Heart right ventricle (tissue), 16 donors: ENCODE measurements around the gene NR5A2. TPM values are rescaled to one million over a fixed set of nuclear protein-coding genes. Genes with fewer than 3 reads are reported as not detected.

Experiments used
- ATAC-seq, 8 donors: fragments of 200-7000 bp; cut with Tn5 transposase; one replicate each; pipeline ENCODE4 v1.9.1; 2020; ENCODE audit warnings: mild to moderate bottlenecking in 8 of 8, moderate library complexity in 8 of 8, moderate number of reproducible peaks in 1 of 8
- DNase-seq, 2 donors: peaks; one replicate each; pipeline ENCODE4 v3.0.0-alpha.2; 2020
- H3K27ac ChIP-seq, 10 donors: fragments of 200-600 bp; sonication (generic) in 2 of 10; one replicate each; pipeline versions ENCODE4 v1.5.0 to v1.8.0; 2020 to 2022; ENCODE audit warnings: mild to moderate bottlenecking in 3 of 10
- H3K27me3 ChIP-seq, 7 donors: fragments of 200-600 bp; one replicate each; pipeline ENCODE4 v1.8.0; 2021 to 2022; ENCODE audit warnings: mild to moderate bottlenecking in 2 of 7
- H3K36me3 ChIP-seq, 9 donors: fragments of 200-600 bp; sonication (generic) in 1 of 9; one replicate each; pipeline versions ENCODE4 v1.5.0 to v1.8.0; 2020 to 2022; ENCODE audit warnings: mild to moderate bottlenecking in 2 of 9
- H3K4me1 ChIP-seq, 9 donors: fragments of 200-600 bp; sonication (generic) in 1 of 9; one replicate each; pipeline versions ENCODE4 v1.5.0 to v1.8.0; 2020 to 2022; ENCODE audit warnings: mild to moderate bottlenecking in 4 of 9
- H3K4me3 ChIP-seq, 10 donors: fragments of 200-600 bp; sonication (generic) in 2 of 10; one replicate each; pipeline versions ENCODE4 v1.5.0 to v1.8.0; 2020 to 2022; ENCODE audit warnings: mild to moderate bottlenecking in 7 of 10, moderate library complexity in 2 of 10
- H3K9me3 ChIP-seq, 11 donors: fragments of 200-600 bp in 10 of 11; sonication (generic) in 2 of 11; one replicate each; pipeline versions ENCODE4 v1.5.0 to v1.8.0; 2013 to 2022; ENCODE audit warnings: mild to moderate bottlenecking in 2 of 11, control low read depth in 1 of 11, moderate library complexity in 1 of 11
- WGBS, 2 donors: extraction: QIAGEN DNeasy Blood & Tissue Kit; methylation state at CpG; one replicate each; pipeline ENCODE4 v1.1.7; 2013; ENCODE audit warnings: inconsistent platforms in 1 of 2; 5-methylcytosine and 5-hydroxymethylcytosine counted together
- intact Hi-C, 10 donors: fragments of 100-400 bp; cut with DNase I; formaldehyde crosslinking; loops; one replicate each; pipeline versions ENCODE4 v1.11.1 to v1.14.2; 2022
- polyA plus RNA-seq, 2 donors: library from polyadenylated mRNA; stranded (reverse); fragments of 200-250 nt; gene quantifications; one replicate each; pipeline ENCODE4 v1.2.3, GENCODE V29; 2013
- total RNA-seq, 10 donors: library from RNA; stranded (reverse); fragmentation: NEBNext Ultra II Directional in 3 of 10; extraction: Animal tissue kit (Norgen Biotek cat#: 25700) in 3 of 10; gene quantifications; one replicate each; pipeline versions ENCODE4 v1.2.1 to v1.2.4, GENCODE V29; 2021 to 2023
- TF ChIP-seq, protein P1 (sequence below), 9 donors: fragments of 200-600 bp; sonication (generic) in 2 of 9; IDR thresholded peaks; one replicate each; pipeline versions ENCODE4 v1.5.0 to v1.8.0; 2021 to 2022; ENCODE audit warnings: antibody characterized with exemption in 9 of 9, mild to moderate bottlenecking in 5 of 9, moderate library complexity in 1 of 9
- donor health status: Arrhythmogenic right ventricular cardiomyopathy.
- donor health status: ischemic (EF 13 %, LVEDD 7.1; RV severe dilation, severe dysfunction).
- donor health status: healthy with polysubstance abuse.
- donor health status: DM: no; HTN: yes; CAD: no.
- donor health status: DM: no; HTN: no; CAD: no.
- donor health status: ischemic (EF 25% LVEDD 6.9; RV normal size, moderate dysfunction).
- donor health status: ischemic (EF 25% LVEDD 5.7; RV mildly dilated, moderate dysfunction).
- donor health status: healthy.
- donor health status: DM: yes; HTN: yes; CAD: no.
- donor health status: Ischemic cardiomyopathy.
- donor health status: ischemic (EF 35%, LVEDD 5.7; RV mildly dilated, moderate dysfunction).
- donor health status: nonischemic (EF 11% LVEDD 7.7; RV severe dilation, severe dysfunction).
- donor health status: DM: yes; HTN: yes; CAD: no.
- donor health status: PGD.
- donor health status: ischemic (EF 29% LVEDD 5.4; RV normal size, mild dysfunction).
- donor health status: nonischemic (EF 23%, LVEDD 6.1; RV moderate dilation, normal function).

Gene NR5A2
- total and polyA plus RNA-seq, 12 donors: 0.52 to 1.9 (median 1.3) TPM

DNA sequence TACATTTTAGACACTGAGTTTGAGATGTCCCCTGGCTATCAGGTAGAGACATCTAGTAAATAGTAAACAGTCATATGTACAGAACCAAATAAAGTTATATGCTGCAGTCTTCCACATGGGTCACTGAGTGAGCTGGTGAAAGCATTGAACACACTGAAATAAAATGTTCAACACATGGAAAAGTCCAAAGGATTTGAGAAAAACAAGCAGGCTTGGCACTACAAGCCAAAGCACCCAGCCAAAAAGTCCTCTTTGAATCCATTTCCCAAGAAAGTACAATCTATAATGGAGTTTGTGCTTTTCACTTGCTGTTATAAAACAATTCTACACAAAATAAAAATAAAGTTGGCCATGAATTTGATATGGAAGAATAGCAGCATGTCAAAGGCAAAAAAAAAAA lies 135.4 kb downstream of the NR5A2 start:
- Histone ChIP-seq H3K36me3 (no peaks in the 10 kb centered on the region), H3K4me1 (peaks cover 0 to 9% (median 0%) of the 10 kb centered on the region in 9 donors), H3K27me3 (no peaks in the 10 kb centered on the region), H3K4me3 (no peak overlapping the region), H3K27ac (no peak overlapping the region), H3K9me3 (no peaks in the 10 kb centered on the region)
- DNase-seq (no peak), ATAC-seq (no peak)
- intact Hi-C loops: no loop called here
- TF ChIP-seq, protein P1, sequence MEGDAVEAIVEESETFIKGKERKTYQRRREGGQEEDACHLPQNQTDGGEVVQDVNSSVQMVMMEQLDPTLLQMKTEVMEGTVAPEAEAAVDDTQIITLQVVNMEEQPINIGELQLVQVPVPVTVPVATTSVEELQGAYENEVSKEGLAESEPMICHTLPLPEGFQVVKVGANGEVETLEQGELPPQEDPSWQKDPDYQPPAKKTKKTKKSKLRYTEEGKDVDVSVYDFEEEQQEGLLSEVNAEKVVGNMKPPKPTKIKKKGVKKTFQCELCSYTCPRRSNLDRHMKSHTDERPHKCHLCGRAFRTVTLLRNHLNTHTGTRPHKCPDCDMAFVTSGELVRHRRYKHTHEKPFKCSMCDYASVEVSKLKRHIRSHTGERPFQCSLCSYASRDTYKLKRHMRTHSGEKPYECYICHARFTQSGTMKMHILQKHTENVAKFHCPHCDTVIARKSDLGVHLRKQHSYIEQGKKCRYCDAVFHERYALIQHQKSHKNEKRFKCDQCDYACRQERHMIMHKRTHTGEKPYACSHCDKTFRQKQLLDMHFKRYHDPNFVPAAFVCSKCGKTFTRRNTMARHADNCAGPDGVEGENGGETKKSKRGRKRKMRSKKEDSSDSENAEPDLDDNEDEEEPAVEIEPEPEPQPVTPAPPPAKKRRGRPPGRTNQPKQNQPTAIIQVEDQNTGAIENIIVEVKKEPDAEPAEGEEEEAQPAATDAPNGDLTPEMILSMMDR (IDR thresholded peaks at IDR 0.05): no peak

DNA sequence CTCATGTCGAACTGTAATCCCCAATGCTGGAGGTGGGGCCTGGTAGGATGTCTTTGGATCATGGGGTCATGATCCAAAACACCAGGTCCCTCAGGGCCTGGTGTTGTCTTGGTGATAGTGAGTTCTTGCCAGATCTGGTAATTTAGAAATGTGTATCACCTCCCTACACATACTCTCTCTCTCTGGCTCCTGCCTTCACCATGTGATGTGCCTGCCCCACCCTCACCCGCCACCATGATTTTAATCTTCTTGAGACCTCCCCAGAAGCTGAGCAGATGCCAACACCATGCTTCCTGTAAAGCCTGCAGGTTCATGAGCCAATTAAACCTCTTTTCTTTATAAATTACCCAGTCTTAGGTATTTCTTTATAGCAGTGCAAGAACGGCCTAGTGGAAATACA lies 136.4 kb downstream of the NR5A2 start:
- Histone ChIP-seq H3K4me3 (no peak overlapping the region), H3K9me3 (no peaks in the 10 kb centered on the region), H3K27ac (no peak overlapping the region), H3K27me3 (no peaks in the 10 kb centered on the region), H3K36me3 (no peaks in the 10 kb centered on the region), H3K4me1 (peaks cover 0 to 9% (median 0%) of the 10 kb centered on the region in 9 donors)
- TF ChIP-seq, protein P1 (IDR thresholded peaks at IDR 0.05): no peak
- ATAC-seq (no peak), DNase-seq (no peak)
- 93 to 94% methylated on average over 3 of the region's 3 CpGs for WGBS, 2 donors
- intact Hi-C loops: no loop called here

DNA sequence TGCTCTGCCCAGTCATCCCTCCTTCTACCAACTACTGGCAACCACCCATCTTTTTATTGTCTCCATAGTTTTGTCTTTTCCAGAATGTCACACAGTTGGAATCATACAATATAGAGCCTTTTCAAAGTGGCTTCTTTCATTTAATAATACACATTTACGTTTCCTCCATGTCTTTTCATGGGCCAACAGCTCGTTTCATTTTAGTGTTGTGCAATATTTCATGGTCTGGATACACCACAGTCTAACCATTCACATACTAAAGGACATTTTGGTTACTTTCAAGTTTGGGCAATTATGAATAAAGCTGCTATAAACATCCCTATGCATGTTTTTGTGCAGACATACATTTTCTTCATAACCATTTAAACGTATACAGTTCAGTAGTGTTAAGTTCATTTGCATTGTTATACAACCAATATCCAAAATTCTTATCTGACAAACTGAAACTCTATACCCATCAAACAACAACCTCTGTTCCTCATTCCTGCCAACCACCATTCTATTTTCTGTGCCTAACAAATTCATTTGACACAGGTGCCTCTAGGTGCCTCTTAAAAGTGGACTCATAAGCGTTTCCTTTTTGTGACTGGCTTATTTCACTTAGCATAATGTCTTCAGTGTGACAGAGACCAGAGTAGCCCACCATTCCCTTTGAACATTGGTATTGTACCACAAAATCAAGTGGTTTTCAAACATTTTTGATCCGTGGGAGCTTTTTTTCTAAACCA lies 138.1 kb downstream of the NR5A2 start:
- TF ChIP-seq, protein P1 (IDR thresholded peaks at IDR 0.05): no peak
- Histone ChIP-seq H3K27ac (no peak overlapping the region), H3K36me3 (no peaks in the 10 kb centered on the region), H3K4me3 (no peak overlapping the region), H3K4me1 (peaks cover 0 to 9% (median 0%) of the 10 kb centered on the region in 9 donors), H3K9me3 (no peaks in the 10 kb centered on the region), H3K27me3 (peaks cover 0 to 3% (median 0%) of the 10 kb centered on the region in 7 donors)
- WGBS, 2 donors: 83 to 85% methylated on average over 5 of the region's 5 CpGs
- DNase-seq: no peak
- intact Hi-C loops: no loop called here
- no peak for ATAC-seq

DNA sequence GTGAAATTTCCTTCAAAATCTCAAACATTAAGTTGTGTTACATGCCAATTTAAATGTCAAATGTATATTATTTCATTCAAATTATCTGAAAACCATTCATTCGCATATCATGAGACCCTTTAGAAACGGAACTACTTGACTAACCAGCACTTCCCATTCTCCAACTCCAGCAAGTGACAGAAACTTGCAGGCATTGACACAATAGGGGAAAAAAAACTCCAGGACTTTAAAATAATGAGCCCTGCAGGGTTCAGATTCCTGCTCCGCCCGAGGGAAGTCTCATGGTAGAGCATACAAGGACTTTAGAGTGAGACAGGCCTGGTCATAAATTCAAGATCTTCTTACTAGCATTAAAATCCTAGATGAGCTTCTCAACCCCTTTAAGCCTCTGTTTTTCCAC lies 138.9 kb downstream of the NR5A2 start:
- ATAC-seq (no peak), DNase-seq (no peak)
- intact Hi-C loops: no loop called here
- H3K36me3 ChIP-seq: no peaks in the 10 kb centered on the region
- peaks cover 0 to 3% (median 0%) of the 10 kb centered on the region in 7 donors for H3K27me3 ChIP-seq
- 68 to 69% methylated on average over 4 of the region's 4 CpGs for WGBS, 2 donors
- H3K27ac ChIP-seq: no peak overlapping the region
- H3K4me1 ChIP-seq: peaks cover 0 to 9% (median 0%) of the 10 kb centered on the region in 9 donors
- TF ChIP-seq, protein P1 (IDR thresholded peaks at IDR 0.05): no peak
- H3K4me3 ChIP-seq: no peak overlapping the region
- H3K9me3 ChIP-seq: no peaks in the 10 kb centered on the region
